GM21737 (cell line): Measurements from ENCODE around the gene ATL2.
"Not testable (repeated sequence)": the region's sequence is repeated elsewhere in the genome, so short reads cannot be mapped to it uniquely, and the experiment has no call there.

Source experiments
- ATAC-seq: cut with Tn5 transposase; IDR thresholded peaks from one replicate; pipeline ENCODE4 v1.9.1; 2021; ENCODE audit warnings: mild to moderate bottlenecking, moderate library complexity; ENCODE audit not compliant: unreplicated experiment

ATL2 gene

GRCh38 chr2:38336621-38337020, 40.5 kb downstream of the ATL2 start:
- ATAC-seq = no peak

- no peak for ATAC-seq
Measured at GRCh38 chr2:38330754-38331153, 46.3 kb downstream of the ATL2 start.

- ATAC-seq = no peak
Measured at GRCh38 chr2:38327580-38327979, 49.5 kb downstream of the ATL2 start.

GRCh38 chr2:38323623-38324022, 53.5 kb downstream of the ATL2 start:
- no peak for ATAC-seq

- no peak for ATAC-seq
Measured at GRCh38 chr2:38322224-38322914, 54.7 kb downstream of the ATL2 start.

- not testable (repeated sequence) for ATAC-seq
Measured at GRCh38 chr2:38319240-38319639, 57.8 kb downstream of the ATL2 start.

GRCh38 chr2:38317725-38318124, 59.3 kb downstream of the ATL2 start:
- ATAC-seq = no peak

GRCh38 chr2:38315707-38316333, 61.3 kb downstream of the ATL2 start:
- no peak for ATAC-seq

- ATAC-seq = no peak
Measured at GRCh38 chr2:38308821-38309220, 68.3 kb downstream of the ATL2 start.

GRCh38 chr2:38301969-38302702, 74.9 kb downstream of the ATL2 start:
- no peak for ATAC-seq

- ATAC-seq = peak; percentile 64
Measured at GRCh38 chr2:38301340-38301968, 75.6 kb downstream of the ATL2 start.

- ATAC-seq = no peak
Measured at GRCh38 chr2:38298539-38298938, 78.5 kb downstream of the ATL2 start.

- no peak for ATAC-seq
Measured at GRCh38 chr2:38296197-38296780, 80.8 kb downstream of the ATL2 start.

- no peak for ATAC-seq
Measured at GRCh38 chr2:38294597-38294996, 82.5 kb downstream of the ATL2 start.

GRCh38 chr2:38293152-38293865, 83.8 kb downstream of the ATL2 start:
- ATAC-seq = no peak

- no peak for ATAC-seq
Measured at GRCh38 chr2:38290332-38290731, 86.7 kb downstream of the ATL2 start.

- no peak for ATAC-seq
Measured at GRCh38 chr2:38284971-38285370, 92.1 kb downstream of the ATL2 start.

- no peak for ATAC-seq
Measured at GRCh38 chr2:38281095-38281742, 95.9 kb downstream of the ATL2 start.

GRCh38 chr2:38279201-38279600, 97.9 kb downstream of the ATL2 start:
- ATAC-seq = no peak

- ATAC-seq = not testable (repeated sequence)
Measured at GRCh38 chr2:38278117-38278438, 99.0 kb downstream of the ATL2 start.
